Measurements from ENCODE around the gene SIGLEC6. TPM values are rescaled to one million over a fixed set of nuclear protein-coding genes. Genes with fewer than 3 reads are reported as not detected.

The SIGLEC6 gene
- total RNA-seq, 2 donors from 2014 or later = 0.56 to 1.6 TPM

DNA sequence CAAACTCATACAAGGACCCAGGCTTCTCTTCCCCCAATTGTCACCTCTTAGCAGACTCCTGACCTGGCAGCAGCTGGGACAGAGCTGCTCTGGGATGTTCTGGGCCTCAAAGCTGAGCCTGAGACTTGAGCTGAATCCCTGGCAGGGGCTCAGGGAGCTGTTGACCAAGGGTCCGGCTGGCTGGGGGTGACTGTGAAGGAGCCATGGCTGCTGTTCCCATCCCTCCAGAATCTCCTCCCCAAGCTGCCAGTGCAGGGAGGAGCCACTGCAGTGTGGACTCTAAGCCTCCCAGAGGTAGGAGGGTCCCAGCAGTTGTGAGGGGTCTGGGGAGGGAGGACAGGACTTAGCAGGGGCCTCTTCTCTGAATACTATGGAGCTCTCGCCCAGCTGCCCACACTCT lies 2.2 kb downstream of the SIGLEC6 start:
- Histone ChIP-seq H3K9me3 (no peaks in the 10 kb centered on the region), H3K4me1 (ENCODE audit: control insufficient read depth in 1 of 2, low read depth in 2 of 2) (no peaks in the 10 kb centered on the region), H3K27me3 (replicated peaks; ENCODE audit: insufficient read depth) (no peaks in the 10 kb centered on the region), H3K4me3 (no peak overlapping the region), H3K27ac (no peak overlapping the region), H3K36me3 (no peaks in the 10 kb centered on the region)
- DNase-seq (ENCODE audit: low spot score) (no peak), ATAC-seq (ENCODE audit: insufficient number of reproducible peaks, low FRiP score, low read depth) (no peak)
- no peak for TF ChIP-seq CTCF (IDR thresholded peaks at IDR 0.05)

- H3K9me3 ChIP-seq = no peaks in the 10 kb centered on the region
- no peaks in the 10 kb centered on the region for H3K36me3 ChIP-seq
- no peak overlapping the region for H3K4me3 ChIP-seq
- DNase-seq (ENCODE audit: low spot score) (no peak), ATAC-seq (ENCODE audit: insufficient number of reproducible peaks, low FRiP score, low read depth) (no peak)
- no peak overlapping the region for H3K27ac ChIP-seq
- TF ChIP-seq CTCF (IDR thresholded peaks at IDR 0.05) = no peak
- no peaks in the 10 kb centered on the region for H3K27me3 ChIP-seq (replicated peaks; ENCODE audit: insufficient read depth)
- no peaks in the 10 kb centered on the region for H3K4me1 ChIP-seq (ENCODE audit: control insufficient read depth in 1 of 2, low read depth in 2 of 2)
These were observed 5.8 kb downstream of the SIGLEC6 start for GRCh38 chr19:51525651-51526050.

DNA sequence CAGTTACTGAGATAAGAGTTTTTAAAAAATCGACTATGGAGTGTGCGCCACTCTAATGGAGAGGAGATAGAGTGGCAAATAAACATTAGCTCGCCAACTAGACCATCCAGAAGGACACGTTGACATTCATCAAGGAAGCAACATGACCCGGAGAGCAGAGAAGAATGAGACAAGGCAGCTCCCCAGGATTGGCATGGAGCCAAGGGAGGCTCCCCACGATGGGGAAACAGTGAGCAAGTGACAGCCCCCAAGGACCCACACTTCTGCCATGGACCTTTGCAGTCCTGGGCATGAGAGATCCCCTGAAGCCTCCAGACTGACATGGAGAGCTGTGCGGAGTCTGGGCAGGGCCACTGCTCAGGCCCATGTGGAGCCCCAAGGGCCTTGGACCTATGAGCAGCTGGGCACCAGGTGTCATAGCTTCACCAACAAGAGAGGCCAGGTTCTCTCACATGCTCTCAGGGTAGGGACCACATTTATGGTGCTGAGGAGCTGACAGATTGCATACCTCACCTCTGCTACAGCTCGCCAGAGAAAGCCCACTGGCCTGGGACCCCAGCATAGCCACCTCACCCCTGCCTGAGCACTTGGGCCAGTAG lies 6.7 kb downstream of the SIGLEC6 start:
- H3K27ac ChIP-seq = no peak overlapping the region
- H3K4me3 ChIP-seq = no peak overlapping the region
- H3K27me3 ChIP-seq (replicated peaks; ENCODE audit: insufficient read depth) = no peaks in the 10 kb centered on the region
- no peak for TF ChIP-seq CTCF (IDR thresholded peaks at IDR 0.05)
- DNase-seq (ENCODE audit: low spot score) (no peak), ATAC-seq (ENCODE audit: insufficient number of reproducible peaks, low FRiP score, low read depth) (no peak)
- H3K36me3 ChIP-seq = no peaks in the 10 kb centered on the region
- no peaks in the 10 kb centered on the region for H3K4me1 ChIP-seq (ENCODE audit: control insufficient read depth in 1 of 2, low read depth in 2 of 2)
- no peaks in the 10 kb centered on the region for H3K9me3 ChIP-seq

GRCh38 chr19:51521781-51522180 lies 9.7 kb downstream of the SIGLEC6 start:
- no peak for ATAC-seq (ENCODE audit: insufficient number of reproducible peaks, low FRiP score, low read depth)
- no peaks in the 10 kb centered on the region for H3K36me3 ChIP-seq
- H3K27me3 ChIP-seq (replicated peaks; ENCODE audit: insufficient read depth) = no peaks in the 10 kb centered on the region
- DNase-seq (ENCODE audit: low spot score) = no peak
- TF ChIP-seq CTCF (IDR thresholded peaks at IDR 0.05) = no peak
- H3K27ac ChIP-seq = no peak overlapping the region
- H3K4me1 ChIP-seq (ENCODE audit: control insufficient read depth in 1 of 2, low read depth in 2 of 2) = no peaks in the 10 kb centered on the region
- H3K9me3 ChIP-seq = no peaks in the 10 kb centered on the region
- no peak overlapping the region for H3K4me3 ChIP-seq

DNA sequence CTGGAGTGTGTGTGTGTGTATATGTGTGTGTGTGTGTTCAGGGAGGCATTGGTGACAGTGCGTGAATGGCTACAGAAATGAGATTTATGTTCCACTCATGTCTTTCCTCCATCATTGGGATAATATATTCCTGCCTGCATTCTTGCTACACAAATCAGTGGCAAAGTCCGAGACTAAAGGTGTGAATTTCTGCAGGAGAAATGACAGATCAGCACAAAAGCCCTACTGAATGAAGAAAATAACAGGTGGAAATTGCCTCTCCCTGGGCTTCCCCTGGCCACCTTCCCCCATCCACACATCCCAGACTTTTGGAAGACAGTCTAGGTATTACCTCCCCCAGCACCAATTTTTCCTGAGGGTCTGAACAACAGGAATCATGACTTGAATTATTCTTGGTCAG lies 10.1 kb downstream of the SIGLEC6 start:
- H3K9me3 ChIP-seq = no peaks in the 10 kb centered on the region
- H3K4me3 ChIP-seq = no peak overlapping the region
- TF ChIP-seq CTCF (IDR thresholded peaks at IDR 0.05) = no peak
- no peaks in the 10 kb centered on the region for H3K27me3 ChIP-seq (replicated peaks; ENCODE audit: insufficient read depth)
- no peaks in the 10 kb centered on the region for H3K36me3 ChIP-seq
- ATAC-seq (ENCODE audit: insufficient number of reproducible peaks, low FRiP score, low read depth) = no peak
- no peak for DNase-seq (ENCODE audit: low spot score)
- H3K4me1 ChIP-seq (ENCODE audit: control insufficient read depth in 1 of 2, low read depth in 2 of 2) = no peaks in the 10 kb centered on the region
- no peak overlapping the region for H3K27ac ChIP-seq

Measured in thoracic aorta (tissue), 2 donors.